ENCODE measurements around the gene NQO1.

- TF ChIP-seq, protein P1, sequence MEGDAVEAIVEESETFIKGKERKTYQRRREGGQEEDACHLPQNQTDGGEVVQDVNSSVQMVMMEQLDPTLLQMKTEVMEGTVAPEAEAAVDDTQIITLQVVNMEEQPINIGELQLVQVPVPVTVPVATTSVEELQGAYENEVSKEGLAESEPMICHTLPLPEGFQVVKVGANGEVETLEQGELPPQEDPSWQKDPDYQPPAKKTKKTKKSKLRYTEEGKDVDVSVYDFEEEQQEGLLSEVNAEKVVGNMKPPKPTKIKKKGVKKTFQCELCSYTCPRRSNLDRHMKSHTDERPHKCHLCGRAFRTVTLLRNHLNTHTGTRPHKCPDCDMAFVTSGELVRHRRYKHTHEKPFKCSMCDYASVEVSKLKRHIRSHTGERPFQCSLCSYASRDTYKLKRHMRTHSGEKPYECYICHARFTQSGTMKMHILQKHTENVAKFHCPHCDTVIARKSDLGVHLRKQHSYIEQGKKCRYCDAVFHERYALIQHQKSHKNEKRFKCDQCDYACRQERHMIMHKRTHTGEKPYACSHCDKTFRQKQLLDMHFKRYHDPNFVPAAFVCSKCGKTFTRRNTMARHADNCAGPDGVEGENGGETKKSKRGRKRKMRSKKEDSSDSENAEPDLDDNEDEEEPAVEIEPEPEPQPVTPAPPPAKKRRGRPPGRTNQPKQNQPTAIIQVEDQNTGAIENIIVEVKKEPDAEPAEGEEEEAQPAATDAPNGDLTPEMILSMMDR (IDR thresholded peaks at IDR 0.05; ENCODE audit: borderline replicate concordance, extremely low read depth, low read length, poor library complexity, severe bottlenecking): no peak
- no peak for TF ChIP-seq EZH2 (IDR thresholded peaks at IDR 0.05; ENCODE audit: borderline replicate concordance, low read depth, low read length, severe bottlenecking)
Measured at GRCh38 chr16:69712277-69712676, 14.1 kb downstream of the NQO1 start.

Measured in DND-41 (cell line).